GM18909 (cell line): ENCODE results near the gene TSEN34.
"Not testable (repeated sequence)": the region's sequence is repeated elsewhere in the genome, so short reads cannot be mapped to it uniquely, and the experiment has no call there.

Source experiments
- ATAC-seq: cut with Tn5 transposase; IDR thresholded peaks from one replicate; pipeline ENCODE4 v1.9.1; 2021; ENCODE audit warnings: mild to moderate bottlenecking; ENCODE audit not compliant: unreplicated experiment, poor library complexity

The TSEN34 gene

GRCh38 chr19:54207193-54207592 is 16.1 kb downstream of the TSEN34 start:
- not testable (repeated sequence) for ATAC-seq

- ATAC-seq, result no peak
Observed at GRCh38 chr19:54207676-54207982, 16.5 kb downstream of the TSEN34 start.

- ATAC-seq, result peak; percentile 46
Observed at GRCh38 chr19:54207983-54208783, 17.1 kb downstream of the TSEN34 start.

GRCh38 chr19:54208784-54209057 is 17.6 kb downstream of the TSEN34 start:
- ATAC-seq, result no peak

- ATAC-seq, result no peak
Observed at GRCh38 chr19:54209058-54209810, 18.1 kb downstream of the TSEN34 start.

GRCh38 chr19:54209811-54210494 is 18.8 kb downstream of the TSEN34 start:
- no peak for ATAC-seq

- no peak for ATAC-seq
Observed at GRCh38 chr19:54211235-54211634, 20.1 kb downstream of the TSEN34 start.

- ATAC-seq, result not testable (repeated sequence)
Observed at GRCh38 chr19:54214217-54214616, 23.1 kb downstream of the TSEN34 start.

GRCh38 chr19:54214734-54215133 is 23.6 kb downstream of the TSEN34 start:
- not testable (repeated sequence) for ATAC-seq

GRCh38 chr19:54216869-54217268 is 25.8 kb downstream of the TSEN34 start:
- no peak for ATAC-seq

GRCh38 chr19:54217517-54218247 is 26.6 kb downstream of the TSEN34 start:
- ATAC-seq, result not testable (repeated sequence)

GRCh38 chr19:54218259-54218658 is 27.2 kb downstream of the TSEN34 start:
- ATAC-seq, result no peak

- no peak for ATAC-seq
Observed at GRCh38 chr19:54218960-54219661, 28.0 kb downstream of the TSEN34 start.

- ATAC-seq, result not testable (repeated sequence)
Observed at GRCh38 chr19:54219702-54220101, 28.6 kb downstream of the TSEN34 start.

GRCh38 chr19:54221947-54222346 is 30.8 kb downstream of the TSEN34 start:
- ATAC-seq, result not testable (repeated sequence)

- ATAC-seq, result not testable (repeated sequence)
Observed at GRCh38 chr19:54222474-54223276, 31.6 kb downstream of the TSEN34 start, which contains the start of gene LILRB3. Gene LILRB3, minus strand, starts transcription at chr19:54223007. Its CDS starts 31 bp downstream, at chr19:54222976.

GRCh38 chr19:54223277-54223936 is 32.3 kb downstream of the TSEN34 start:
- ATAC-seq, result not testable (repeated sequence)

- ATAC-seq, result not testable (repeated sequence)
Observed at GRCh38 chr19:54223937-54224281, 32.8 kb downstream of the TSEN34 start.

GRCh38 chr19:54224619-54225018 is 33.5 kb downstream of the TSEN34 start:
- ATAC-seq, result not testable (repeated sequence)
